Heart right ventricle (tissue), 16 donors: Measurements from ENCODE around the gene FBN3. TPM values are rescaled to one million over a fixed set of nuclear protein-coding genes. Genes with fewer than 3 reads are reported as not detected.
A peak's percentile ranks its signal among the peaks of the same experiment; 100 is the strongest.

Source experiments
- ATAC-seq, 8 donors: fragments of 200-7000 bp; cut with Tn5 transposase; one replicate each; pipeline ENCODE4 v1.9.1; 2020; ENCODE audit warnings: mild to moderate bottlenecking in 8 of 8, moderate library complexity in 8 of 8, moderate number of reproducible peaks in 1 of 8
- DNase-seq, 2 donors: peaks; one replicate each; pipeline ENCODE4 v3.0.0-alpha.2; 2020
- H3K27ac ChIP-seq, 10 donors: fragments of 200-600 bp; sonication (generic) in 2 of 10; one replicate each; pipeline versions ENCODE4 v1.5.0 to v1.8.0; 2020 to 2022; ENCODE audit warnings: mild to moderate bottlenecking in 3 of 10
- H3K27me3 ChIP-seq, 7 donors: fragments of 200-600 bp; one replicate each; pipeline ENCODE4 v1.8.0; 2021 to 2022; ENCODE audit warnings: mild to moderate bottlenecking in 2 of 7
- H3K36me3 ChIP-seq, 9 donors: fragments of 200-600 bp; sonication (generic) in 1 of 9; one replicate each; pipeline versions ENCODE4 v1.5.0 to v1.8.0; 2020 to 2022; ENCODE audit warnings: mild to moderate bottlenecking in 2 of 9
- H3K4me1 ChIP-seq, 9 donors: fragments of 200-600 bp; sonication (generic) in 1 of 9; one replicate each; pipeline versions ENCODE4 v1.5.0 to v1.8.0; 2020 to 2022; ENCODE audit warnings: mild to moderate bottlenecking in 4 of 9
- H3K4me3 ChIP-seq, 10 donors: fragments of 200-600 bp; sonication (generic) in 2 of 10; one replicate each; pipeline versions ENCODE4 v1.5.0 to v1.8.0; 2020 to 2022; ENCODE audit warnings: mild to moderate bottlenecking in 7 of 10, moderate library complexity in 2 of 10
- H3K9me3 ChIP-seq, 11 donors: fragments of 200-600 bp in 10 of 11; sonication (generic) in 2 of 11; one replicate each; pipeline versions ENCODE4 v1.5.0 to v1.8.0; 2013 to 2022; ENCODE audit warnings: mild to moderate bottlenecking in 2 of 11, control low read depth in 1 of 11, moderate library complexity in 1 of 11
- CTCF ChIP-seq, 9 donors: fragments of 200-600 bp; sonication (generic) in 2 of 9; IDR thresholded peaks; one replicate each; pipeline versions ENCODE4 v1.5.0 to v1.8.0; 2021 to 2022; ENCODE audit warnings: antibody characterized with exemption in 9 of 9, mild to moderate bottlenecking in 5 of 9, moderate library complexity in 1 of 9
- WGBS, 2 donors: extraction: QIAGEN DNeasy Blood & Tissue Kit; methylation state at CpG; one replicate each; pipeline ENCODE4 v1.1.7; 2013; ENCODE audit warnings: inconsistent platforms in 1 of 2; 5-methylcytosine and 5-hydroxymethylcytosine counted together
- intact Hi-C, 10 donors: fragments of 100-400 bp; cut with DNase I; formaldehyde crosslinking; loops; one replicate each; pipeline versions ENCODE4 v1.11.1 to v1.14.2; 2022
- polyA plus RNA-seq, 2 donors: library from polyadenylated mRNA; stranded (reverse); fragments of 200-250 nt; gene quantifications; one replicate each; pipeline ENCODE4 v1.2.3, GENCODE V29; 2013
- total RNA-seq, 10 donors: library from RNA; stranded (reverse); fragmentation: NEBNext Ultra II Directional in 3 of 10; extraction: Animal tissue kit (Norgen Biotek cat#: 25700) in 3 of 10; gene quantifications; one replicate each; pipeline versions ENCODE4 v1.2.1 to v1.2.4, GENCODE V29; 2021 to 2023
- donor health status: Arrhythmogenic right ventricular cardiomyopathy.
- donor health status: ischemic (EF 13 %, LVEDD 7.1; RV severe dilation, severe dysfunction).
- donor health status: healthy with polysubstance abuse.
- donor health status: DM: no; HTN: yes; CAD: no.
- donor health status: DM: no; HTN: no; CAD: no.
- donor health status: ischemic (EF 25% LVEDD 6.9; RV normal size, moderate dysfunction).
- donor health status: ischemic (EF 25% LVEDD 5.7; RV mildly dilated, moderate dysfunction).
- donor health status: healthy.
- donor health status: DM: yes; HTN: yes; CAD: no.
- donor health status: Ischemic cardiomyopathy.
- donor health status: ischemic (EF 35%, LVEDD 5.7; RV mildly dilated, moderate dysfunction).
- donor health status: nonischemic (EF 11% LVEDD 7.7; RV severe dilation, severe dysfunction).
- donor health status: DM: yes; HTN: yes; CAD: no.
- donor health status: PGD.
- donor health status: ischemic (EF 29% LVEDD 5.4; RV normal size, mild dysfunction).
- donor health status: nonischemic (EF 23%, LVEDD 6.1; RV moderate dilation, normal function).

FBN3 gene
- total and polyA plus RNA-seq, 12 donors: 0.05 to 0.26 (median 0.06) TPM; not detected in 9

- no peak overlapping the region for H3K4me3 ChIP-seq
- ATAC-seq (peak in 1 of 8 donors; percentile 11), DNase-seq (no peak)
- no peaks in the 10 kb centered on the region for H3K4me1 ChIP-seq
- intact Hi-C loops: no loop called here
- peaks cover 0 to 34% (median 7%) of the 10 kb centered on the region in 7 donors for H3K27me3 ChIP-seq
- WGBS, 2 donors: 79 to 83% methylated on average over 19 of the region's 19 CpGs
- peaks cover 0 to 20% (median 8%) of the 10 kb centered on the region in 11 donors for H3K9me3 ChIP-seq
- H3K27ac ChIP-seq: no peak overlapping the region
- no peak for TF ChIP-seq CTCF (IDR thresholded peaks at IDR 0.05)
- no peaks in the 10 kb centered on the region for H3K36me3 ChIP-seq
Measured at GRCh38 chr19:8089664-8090601, 59.5 kb downstream of the FBN3 start.

GRCh38 chr19:8088752-8089663, 60.4 kb downstream of the FBN3 start:
- intact Hi-C loops: no loop called here
- Histone ChIP-seq H3K4me1 (no peaks in the 10 kb centered on the region), H3K4me3 (no peak overlapping the region), H3K36me3 (no peaks in the 10 kb centered on the region), H3K27me3 (peaks cover 0 to 37% (median 7%) of the 10 kb centered on the region in 7 donors), H3K9me3 (peaks cover 0 to 11% (median 0%) of the 10 kb centered on the region in 11 donors), H3K27ac (no peak overlapping the region)
- WGBS, 2 donors: 58 to 76% methylated on average over 8 of the region's 8 CpGs
- DNase-seq: no peak
- ATAC-seq: no peak
- TF ChIP-seq CTCF (IDR thresholded peaks at IDR 0.05): no peak

- intact Hi-C loops: no loop called here
- ATAC-seq (no peak), DNase-seq (no peak)
- Histone ChIP-seq H3K36me3 (no peaks in the 10 kb centered on the region), H3K27me3 (peaks cover 0 to 37% (median 7%) of the 10 kb centered on the region in 7 donors), H3K4me3 (no peak overlapping the region), H3K27ac (no peak overlapping the region), H3K4me1 (no peaks in the 10 kb centered on the region), H3K9me3 (peaks cover 0 to 5% (median 0%) of the 10 kb centered on the region in 11 donors)
- WGBS, 2 donors: 95 to 97% methylated on average over 15 of the region's 15 CpGs
- no peak for TF ChIP-seq CTCF (IDR thresholded peaks at IDR 0.05)
Measured at GRCh38 chr19:8087876-8088275, 61.5 kb downstream of the FBN3 start.

- no peaks in the 10 kb centered on the region for H3K36me3 ChIP-seq
- H3K4me1 ChIP-seq: no peaks in the 10 kb centered on the region
- no peak overlapping the region for H3K4me3 ChIP-seq
- TF ChIP-seq CTCF (IDR thresholded peaks at IDR 0.05): no peak
- no peak for DNase-seq
- 94 to 95% methylated on average over 13 of the region's 13 CpGs for WGBS, 2 donors
- intact Hi-C loops: no loop called here
- H3K27me3 ChIP-seq: peaks cover 0 to 37% (median 7%) of the 10 kb centered on the region in 7 donors
- no peak overlapping the region for H3K27ac ChIP-seq
- peaks cover 0 to 5% (median 0%) of the 10 kb centered on the region in 11 donors for H3K9me3 ChIP-seq
- ATAC-seq: no peak
Measured at GRCh38 chr19:8086849-8087248, 62.5 kb downstream of the FBN3 start.
